BJ (cell line): ENCODE results near the gene KCNK2. TPM values are rescaled to one million over a fixed set of nuclear protein-coding genes. Genes with fewer than 3 reads are reported as not detected.

ENCODE experiments used
- CTCF ChIA-PET: fragments of 350-600 bp; formaldehyde crosslinking; extraction: SDS; loops from one replicate; lab custom pipeline; 2021; ENCODE audit warnings: antibody characterized with exemption, inconsistent platforms; lab: Yijun Ruan, JAX
- POLR2A ChIA-PET: fragments of 300-600 bp; sonication (Branson Sonifier 250); formaldehyde crosslinking; extraction: SDS; loops from one replicate; lab custom pipeline; 2021; ENCODE audit warnings: antibody characterized with exemption; lab: Charles Lee
- DNase-seq: peaks from one replicate; pipeline ENCODE4 v3.0.0-alpha.2; 2011; ENCODE audit warnings: low read depth
- H3K27me3 ChIP-seq: 2 replicates; pipeline ENCODE4 v1.6.0; 2011; ENCODE audit warnings: low read length; ENCODE audit not compliant: control insufficient read depth, insufficient read depth
- H3K36me3 ChIP-seq: 2 replicates; pipeline ENCODE4 v1.5.1; 2011; ENCODE audit warnings: low read length; ENCODE audit not compliant: control insufficient read depth, insufficient read depth
- H3K4me3 ChIP-seq: 2 replicates; pipeline ENCODE4 v1.5.1; 2011; ENCODE audit warnings: low read depth, mild to moderate bottlenecking, control low read depth, low read length
- CTCF ChIP-seq: IDR thresholded peaks from 2 replicates; pipeline ENCODE4 v1.5.1; 2011; ENCODE audit warnings: low read depth, mild to moderate bottlenecking, control low read depth, inconsistent platforms, low read length, moderate library complexity; ENCODE audit not compliant: insufficient read depth
- polyA plus RNA-seq: library from polyadenylated mRNA; depleted of rRNA; stranded (reverse); fragments of >200 nt; gene quantifications from 2 replicates; pipeline ENCODE4 v1.2.3, GENCODE V29; 2011

Gene KCNK2
- polyA plus RNA-seq, 1 experiment = 23.9 TPM

- ChIA-PET POLR2A (interaction anchor here (1.1 kb wide), 1 partner anchor 88 kb away, joined by 3 read pairs; no protein-coding TSS in a partner anchor), CTCF (interaction anchor here (0.9 kb wide), 1 partner anchor 385 kb away, joined by 3 read pairs; no protein-coding TSS in a partner anchor)
- DNase-seq = no peak
- Histone ChIP-seq H3K4me3 (no peak overlapping the region), H3K27me3 (no peaks in the 10 kb centered on the region), H3K36me3 (no peaks in the 10 kb centered on the region)
- TF ChIP-seq CTCF = no peak
These were observed 36.7 kb upstream of the KCNK2 start for GRCh38 chr1:215045698-215046308.

GRCh38 chr1:215052256-215053015 lies 30.1 kb upstream of the KCNK2 start:
- Histone ChIP-seq H3K27me3 (no peaks in the 10 kb centered on the region), H3K36me3 (no peaks in the 10 kb centered on the region), H3K4me3 (no peak overlapping the region)
- ChIA-PET POLR2A (no interaction called here), CTCF (no interaction called here)
- peak; percentile 41 for DNase-seq
- TF ChIP-seq CTCF = no peak

- no peak for DNase-seq
- POLR2A ChIA-PET = no interaction called here
- Histone ChIP-seq H3K27me3 (no peaks in the 10 kb centered on the region), H3K36me3 (no peaks in the 10 kb centered on the region), H3K4me3 (no peak overlapping the region)
- CTCF ChIA-PET = no interaction called here
- TF ChIP-seq CTCF = no peak
These were observed 28.3 kb upstream of the KCNK2 start for GRCh38 chr1:215054266-215054665.

GRCh38 chr1:215055281-215055935 lies 27.1 kb upstream of the KCNK2 start:
- ChIA-PET CTCF (interaction anchor here (1.0 kb wide), 1 partner anchor 63 kb away, joined by 3 read pairs; no protein-coding TSS in a partner anchor), POLR2A (no interaction called here)
- Histone ChIP-seq H3K27me3 (no peaks in the 10 kb centered on the region), H3K4me3 (no peak overlapping the region), H3K36me3 (no peaks in the 10 kb centered on the region)
- DNase-seq = no peak
- no peak for TF ChIP-seq CTCF

- POLR2A ChIA-PET = no interaction called here
- no peak for TF ChIP-seq CTCF
- peak; percentile 8 for DNase-seq
- Histone ChIP-seq H3K4me3 (no peak overlapping the region), H3K27me3 (no peaks in the 10 kb centered on the region), H3K36me3 (no peaks in the 10 kb centered on the region)
- CTCF ChIA-PET = no interaction called here
These were observed 26.0 kb upstream of the KCNK2 start for GRCh38 chr1:215056584-215056983.
